HK-2 (cell line): ENCODE data around the gene VAT1L.

Source experiments
- DNase-seq: peaks from one replicate; pipeline ENCODE4 v3.0.0-alpha.2; 2018; ENCODE audit not compliant: unreplicated experiment

The VAT1L gene

DNA sequence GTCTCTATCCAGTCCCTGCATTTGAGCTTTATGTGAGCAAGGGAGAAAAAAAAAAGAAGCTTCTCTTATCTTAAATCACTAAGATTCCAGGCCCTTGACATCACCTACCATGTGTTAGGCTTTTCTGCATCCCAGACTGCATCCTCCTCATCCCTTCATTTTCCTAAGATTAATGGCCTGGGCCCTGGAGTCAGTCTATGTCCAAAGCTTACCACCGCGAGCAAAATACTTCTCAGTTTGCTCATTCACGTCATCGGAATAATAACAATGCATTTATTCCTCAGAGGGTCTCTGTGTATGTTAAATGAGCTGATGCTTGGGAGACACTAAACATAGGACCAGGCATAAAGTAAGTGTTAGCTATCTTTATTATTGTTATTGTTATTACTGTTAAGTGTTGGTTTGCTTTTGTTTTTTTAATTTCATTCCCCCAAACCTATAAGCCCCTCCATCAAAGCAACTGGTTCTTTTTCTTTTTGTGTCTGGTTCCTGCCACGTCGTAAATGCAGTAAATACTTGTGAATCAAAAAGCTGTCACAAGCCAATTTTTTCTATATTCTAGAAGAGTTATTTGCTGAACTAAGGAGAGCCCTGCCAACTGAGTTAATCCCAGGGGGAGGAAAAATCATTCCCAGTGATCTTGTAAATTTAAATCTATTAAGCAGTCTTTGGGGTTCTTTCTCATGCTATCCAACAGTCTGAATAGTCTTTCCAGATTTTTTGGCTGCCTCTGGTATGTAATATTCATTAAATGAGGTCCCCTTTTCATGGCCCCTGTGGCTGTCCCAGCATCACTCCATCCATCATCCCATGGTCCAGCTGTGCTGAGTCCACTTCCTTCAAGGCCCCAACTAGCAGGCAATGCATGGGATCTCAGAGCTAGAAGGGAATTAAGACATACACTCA is 46.5 kb downstream of the VAT1L start:
- no peak for DNase-seq

DNA sequence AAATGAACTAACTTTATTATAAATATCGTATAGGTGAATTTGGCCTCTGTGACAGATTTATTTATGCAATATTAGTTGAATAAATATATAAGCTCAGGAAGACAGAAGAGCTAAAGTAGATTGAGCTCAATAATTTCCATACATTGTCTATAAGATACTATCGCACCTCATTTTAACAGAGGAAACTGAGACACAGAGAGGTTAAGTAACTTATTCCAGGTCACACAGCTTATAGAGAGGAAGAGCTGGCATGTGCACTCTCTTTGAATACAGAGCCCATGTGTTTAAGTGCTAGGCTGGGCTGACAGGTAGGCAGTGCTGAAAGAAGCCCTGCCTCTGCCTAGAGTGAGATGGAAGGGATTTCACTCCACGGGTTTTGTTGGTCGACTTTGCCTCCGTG is 48.4 kb downstream of the VAT1L start:
- DNase-seq, result no peak

DNA sequence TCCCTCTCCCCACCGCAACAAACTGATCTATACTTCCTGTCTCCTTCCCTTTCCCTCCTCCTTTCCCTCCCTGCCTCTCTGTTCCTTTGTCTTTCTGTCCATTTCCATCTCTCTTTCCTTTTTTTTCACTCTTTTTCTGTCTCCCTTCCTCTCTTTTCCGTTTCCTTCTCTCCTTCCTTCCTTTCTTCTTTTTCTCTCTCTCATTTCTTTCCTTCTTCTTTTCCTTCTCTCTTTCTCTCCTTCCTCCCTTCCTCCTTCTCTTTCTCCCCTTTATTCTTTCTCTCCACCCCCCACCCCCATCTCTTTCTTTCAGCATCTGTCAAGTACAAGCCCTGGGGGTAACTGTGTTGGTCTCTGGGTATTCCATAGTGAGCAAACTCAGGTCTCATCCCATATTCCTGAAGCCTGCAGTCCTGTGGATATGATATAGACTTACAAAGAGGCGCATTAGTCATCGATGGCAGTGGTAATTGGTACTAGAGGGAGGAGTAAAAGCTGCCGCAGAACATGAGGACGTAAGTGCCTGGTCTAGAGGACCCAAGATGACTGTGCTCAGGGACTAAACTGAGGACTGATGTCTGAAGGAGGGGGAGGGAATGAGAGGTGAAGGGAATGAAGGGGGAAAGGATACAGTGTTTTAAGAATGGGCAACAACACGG is 50.4 kb downstream of the VAT1L start:
- no peak for DNase-seq

DNA sequence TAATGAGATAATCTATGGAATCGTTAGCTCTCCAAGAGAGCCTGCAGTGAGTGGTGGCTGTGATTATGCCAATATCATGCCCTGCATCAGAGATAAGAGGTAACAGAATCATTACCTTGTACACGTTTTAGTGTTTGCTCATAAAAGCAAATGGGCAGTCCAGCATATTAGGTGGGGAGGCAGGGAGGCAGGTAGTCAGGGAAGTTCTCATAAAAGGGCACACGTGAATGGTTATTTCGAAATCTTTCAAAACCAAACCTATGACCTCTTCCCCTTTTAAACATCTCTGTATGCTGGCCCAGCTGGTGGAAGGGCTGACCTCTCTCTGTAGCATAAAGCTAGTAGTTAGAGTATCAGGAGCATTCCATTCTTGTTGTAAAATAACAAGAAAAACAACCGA is 51.7 kb downstream of the VAT1L start:
- DNase-seq, result no peak

DNA sequence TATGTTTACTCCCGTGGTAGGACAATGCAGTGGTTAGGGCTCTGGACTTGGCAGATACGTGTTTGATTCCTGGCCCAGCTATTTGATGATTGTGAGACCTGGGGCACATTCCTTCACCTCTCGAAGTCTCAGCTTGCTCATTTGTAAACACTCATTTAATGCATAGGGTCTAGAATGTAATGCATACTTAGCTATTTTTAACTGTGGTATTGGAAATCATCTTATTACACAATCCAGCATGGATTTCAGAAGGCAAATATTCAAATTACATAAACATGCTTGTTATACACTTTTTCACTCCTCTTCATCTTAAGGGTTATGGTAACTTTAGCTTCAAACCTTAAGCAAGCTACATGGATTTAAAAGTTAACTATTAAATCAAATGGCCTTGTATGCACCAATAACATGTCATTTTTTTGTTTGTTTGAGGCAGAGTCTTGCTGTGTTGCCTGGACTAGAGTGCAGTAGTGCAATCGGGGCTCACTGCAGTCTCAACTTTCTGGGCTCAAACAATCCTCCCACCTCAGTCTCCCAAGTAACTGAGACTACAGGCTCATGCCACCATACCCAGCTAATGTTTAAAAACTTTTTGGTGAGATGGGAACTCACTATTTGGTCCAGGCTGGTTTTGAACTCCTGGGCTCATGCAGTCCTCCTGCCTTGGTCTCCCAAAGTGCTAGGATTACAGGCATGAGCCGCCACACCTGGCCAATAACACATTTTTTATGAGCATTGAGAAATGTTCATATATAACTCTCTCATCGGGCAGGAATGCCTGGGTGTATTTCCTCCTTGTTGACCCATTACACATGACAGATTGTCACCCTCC is 52.5 kb downstream of the VAT1L start:
- DNase-seq, result no peak

DNA sequence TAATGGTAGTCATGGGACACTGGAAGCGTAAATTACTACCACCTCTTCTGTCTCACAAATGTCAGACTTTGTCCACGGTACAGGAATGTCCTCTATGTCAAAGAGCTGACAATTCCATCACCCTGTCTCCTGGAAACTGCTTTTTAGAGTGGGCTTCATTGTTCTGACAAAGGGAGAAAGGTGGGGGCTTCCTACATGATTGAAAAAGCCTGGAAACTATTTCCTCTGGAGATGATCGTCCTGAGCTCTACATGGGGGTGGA is 53.1 kb downstream of the VAT1L start:
- DNase-seq, result no peak

DNA sequence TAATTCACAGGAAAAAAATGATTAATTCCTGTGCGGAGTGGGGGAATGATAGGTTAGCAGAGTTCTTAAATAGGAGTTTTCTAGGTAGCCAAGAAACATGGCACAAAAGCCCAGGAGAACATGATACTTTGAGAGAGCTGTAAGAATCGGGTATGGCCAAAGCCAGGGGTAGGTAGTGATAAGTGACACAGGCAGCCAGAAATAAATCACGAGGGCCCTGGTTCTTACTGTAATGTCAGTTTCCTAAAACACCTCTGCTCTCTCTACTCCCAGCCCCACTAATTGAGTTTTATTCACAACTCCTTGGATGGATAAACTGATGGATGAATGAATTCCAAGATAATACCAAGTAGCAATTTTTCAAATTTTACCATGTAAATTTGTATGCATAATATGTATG is 54.1 kb downstream of the VAT1L start:
- no peak for DNase-seq

DNA sequence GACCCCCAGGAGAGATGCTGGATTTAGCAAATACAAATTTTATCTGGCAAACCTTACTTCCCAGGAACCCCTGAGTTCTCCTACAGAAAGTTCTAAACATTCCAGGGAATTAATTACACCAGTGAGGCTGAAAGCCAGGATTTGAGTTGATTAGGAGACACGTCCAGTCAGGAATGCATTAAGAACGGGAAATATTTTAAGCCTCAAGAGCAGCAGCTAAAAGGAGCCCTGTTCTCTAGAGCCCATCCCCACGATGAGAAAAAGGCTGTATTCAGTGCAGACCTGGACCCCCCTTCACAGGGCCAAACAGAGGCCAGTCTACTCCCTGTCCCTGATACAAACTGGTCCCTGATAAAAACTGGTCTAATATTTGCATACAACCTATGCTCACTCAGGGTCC is 55.0 kb downstream of the VAT1L start:
- DNase-seq, result no peak

DNA sequence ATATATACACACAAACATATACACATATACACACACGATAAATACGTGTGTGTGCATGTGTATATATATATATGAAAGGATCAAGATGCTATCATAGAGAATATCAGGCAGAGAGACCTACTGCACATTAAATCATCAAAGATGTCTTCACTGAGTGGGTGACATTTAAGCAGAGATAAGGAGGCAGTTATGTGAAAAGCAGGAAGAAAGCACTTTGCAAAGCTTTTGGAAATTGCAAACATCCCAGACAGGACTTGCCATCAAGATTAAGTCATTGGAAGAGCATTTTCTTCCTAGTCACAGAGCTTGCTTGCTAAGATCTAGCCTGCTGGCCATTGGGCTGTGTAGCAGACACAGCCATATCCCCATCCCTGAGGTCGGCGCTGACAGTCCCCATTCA is 56.4 kb downstream of the VAT1L start:
- no peak for DNase-seq

DNA sequence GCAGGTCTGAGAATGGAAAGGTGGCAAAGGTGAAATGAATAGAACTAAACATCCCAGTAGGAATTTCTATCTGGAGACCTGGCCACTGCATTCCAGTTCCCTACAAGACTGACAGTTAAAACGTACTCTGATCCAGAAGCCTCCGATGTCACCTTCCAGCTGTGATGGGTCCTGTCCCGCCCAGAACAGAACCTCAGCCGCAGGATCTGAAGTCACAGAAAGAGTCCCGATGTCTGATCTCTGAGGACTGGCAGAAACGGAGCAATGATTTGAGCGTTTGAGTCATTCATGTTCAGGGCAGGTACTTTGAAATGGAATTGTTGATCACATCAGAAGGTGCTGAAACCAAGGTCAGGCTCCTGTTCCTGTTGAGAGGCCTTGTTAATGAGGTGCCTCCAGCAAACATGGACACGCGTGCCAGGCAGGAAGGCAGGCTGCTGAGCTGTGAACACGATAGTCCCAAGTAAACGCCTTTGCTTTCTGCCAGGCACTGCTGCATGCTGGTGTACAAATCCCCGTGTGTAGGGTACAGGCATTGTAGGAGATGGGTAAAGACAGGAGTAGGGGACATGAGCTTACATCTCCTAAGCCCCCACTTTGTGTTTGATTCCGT is 61.4 kb downstream of the VAT1L start:
- DNase-seq, result no peak

DNA sequence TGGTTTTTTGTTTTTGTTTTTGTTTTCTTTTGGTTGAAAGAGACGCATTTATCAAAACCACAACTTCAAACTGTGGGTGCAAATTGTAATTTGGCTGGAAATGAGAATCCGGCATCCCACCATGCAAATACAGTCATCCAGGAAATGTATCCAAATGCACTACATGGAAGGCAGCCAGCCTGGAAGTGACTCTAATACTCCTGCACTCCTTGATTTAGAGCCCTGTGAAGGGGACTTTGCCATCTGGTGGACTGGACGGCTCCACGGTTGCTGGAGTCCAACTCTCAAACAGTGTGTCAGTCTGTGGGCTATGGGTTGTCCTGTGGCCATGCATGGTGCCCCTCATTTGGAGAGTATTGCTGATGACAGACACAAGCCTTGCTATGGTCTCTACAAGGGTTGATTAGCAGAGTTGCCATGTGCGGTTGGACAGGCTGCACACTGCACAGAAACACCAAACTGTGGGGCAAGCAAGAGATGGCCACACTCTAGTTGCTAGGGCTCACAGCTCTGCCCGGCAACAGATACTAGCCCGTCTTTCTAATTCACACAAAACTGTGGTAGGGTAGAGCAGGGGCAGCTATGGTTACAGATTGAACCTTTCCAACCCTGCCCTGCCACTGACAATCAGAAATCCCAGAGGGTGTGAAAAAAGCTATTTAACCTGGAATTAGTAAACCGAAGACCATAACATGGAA is 62.4 kb downstream of the VAT1L start:
- DNase-seq, result no peak

DNA sequence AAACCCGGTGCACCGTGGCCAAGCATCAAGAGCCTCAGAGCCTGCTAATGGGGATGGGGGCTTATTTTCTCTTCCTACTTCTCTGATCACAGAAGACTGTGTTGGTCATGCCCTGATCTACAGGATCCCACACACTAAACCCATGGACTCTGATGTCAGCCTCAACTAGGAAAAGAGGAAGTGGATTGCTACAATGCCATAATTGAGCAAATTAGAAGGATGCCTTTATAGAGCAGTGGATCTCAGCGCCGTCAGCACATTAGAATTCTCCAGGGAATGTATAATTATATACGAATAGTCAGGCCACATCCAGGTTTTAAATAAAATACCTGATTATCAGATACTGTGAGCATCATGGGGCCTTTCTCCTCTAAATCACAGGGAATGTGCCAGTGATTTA is 64.8 kb downstream of the VAT1L start:
- no peak for DNase-seq

DNA sequence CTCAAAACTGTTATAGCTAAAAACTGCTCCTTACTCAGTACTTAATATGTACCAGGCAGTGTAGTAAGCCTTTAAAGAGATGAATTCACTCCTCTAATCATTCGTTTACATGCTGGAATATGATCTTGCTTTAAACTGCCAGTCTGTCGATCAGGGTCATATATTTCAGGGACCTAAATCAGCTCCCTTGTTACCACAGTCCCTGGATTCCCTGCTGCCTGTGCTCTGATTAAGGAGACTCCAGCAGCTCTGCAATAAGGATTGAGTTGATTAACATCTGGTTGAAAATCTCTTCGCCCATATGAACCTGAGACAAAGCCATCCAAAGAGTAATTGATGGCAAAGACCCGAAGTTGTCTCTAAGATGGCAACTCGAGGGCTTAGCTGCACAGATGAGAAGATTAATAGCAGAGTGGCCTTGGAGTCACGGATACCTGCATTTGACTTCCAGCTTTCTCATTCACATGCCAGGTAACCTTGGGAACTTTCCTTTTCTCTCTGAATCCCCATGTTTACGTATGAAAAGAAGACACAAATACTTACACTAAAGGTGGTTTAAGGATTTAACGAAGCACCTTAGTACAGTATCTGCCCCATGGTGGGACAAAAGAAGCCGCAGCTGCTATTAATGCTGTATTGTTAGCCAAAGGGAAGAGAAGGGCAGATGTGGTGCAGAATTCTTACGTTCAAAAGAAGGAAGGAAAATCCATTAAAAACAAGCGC is 68.2 kb downstream of the VAT1L start:
- DNase-seq, result no peak

DNA sequence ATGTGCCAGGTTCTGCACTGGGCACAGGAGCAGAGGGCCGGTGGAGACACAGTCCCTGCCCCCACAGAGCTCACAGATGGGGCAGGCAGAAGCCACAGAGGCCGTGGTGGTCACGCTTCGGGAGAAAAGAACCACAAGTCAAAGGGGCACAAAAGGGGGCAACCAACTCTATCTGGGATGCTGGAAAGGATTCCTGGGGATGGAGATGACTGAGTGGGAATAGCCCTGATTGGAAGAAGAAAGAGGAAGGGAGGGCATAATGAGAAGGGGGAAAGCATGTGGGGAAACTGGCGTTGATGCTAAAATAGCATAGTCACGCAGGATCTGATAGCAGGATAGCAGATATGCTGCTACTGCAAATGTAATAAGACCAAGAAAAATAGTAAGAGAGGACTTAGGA is 69.7 kb downstream of the VAT1L start:
- no peak for DNase-seq

DNA sequence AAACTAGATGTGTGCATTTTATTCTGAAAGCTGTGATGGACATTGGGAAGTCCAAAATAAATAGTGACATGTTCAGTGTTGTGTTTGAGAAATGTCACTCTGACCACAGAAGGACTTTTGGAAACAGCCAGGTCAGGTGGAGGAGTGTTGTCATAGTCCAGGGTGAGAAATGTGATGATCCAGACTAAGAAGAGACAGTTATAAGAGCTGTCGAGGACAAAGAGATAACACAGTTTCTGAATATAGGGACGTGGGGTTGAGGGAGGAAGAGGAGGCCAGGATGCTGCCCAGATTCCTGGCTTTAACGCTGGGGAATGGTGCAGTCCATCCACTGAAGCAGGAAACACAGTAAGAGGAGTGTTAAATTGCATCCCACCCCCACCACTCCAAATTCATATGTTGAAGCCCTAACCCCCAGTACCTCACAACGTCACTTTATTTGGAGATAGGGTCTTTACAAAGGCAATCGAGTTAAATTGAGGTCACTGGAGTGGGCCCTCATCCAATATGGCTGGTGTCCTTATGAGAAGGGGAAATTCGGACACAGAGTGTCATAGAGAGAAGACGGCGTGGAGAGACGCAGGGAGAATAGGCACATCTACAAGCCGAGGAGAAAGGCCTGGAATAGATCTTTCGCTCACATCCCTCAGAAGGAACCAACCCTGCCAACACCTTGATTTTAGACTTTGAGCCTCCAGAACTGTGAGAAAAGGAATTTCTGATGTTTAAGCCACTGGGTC is 71.3 kb downstream of the VAT1L start:
- no peak for DNase-seq

DNA sequence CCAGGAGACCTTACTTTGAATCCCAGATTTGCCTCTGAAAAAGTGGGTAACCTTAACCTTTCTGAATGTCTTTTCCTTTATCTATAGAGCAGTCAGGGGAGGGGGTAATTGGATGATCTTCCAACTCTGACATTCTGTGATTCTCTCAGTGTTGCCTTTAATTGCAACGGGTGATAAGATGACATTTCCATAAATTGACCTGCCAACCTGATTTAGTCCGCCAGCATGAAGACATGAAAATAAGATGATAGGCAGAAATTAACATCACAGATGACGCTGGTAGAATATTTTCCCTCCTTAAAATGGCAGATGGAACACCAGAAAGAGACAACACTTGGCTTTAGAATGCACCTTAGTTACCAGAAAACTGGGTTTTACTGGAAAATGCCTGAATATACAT is 72.6 kb downstream of the VAT1L start:
- DNase-seq, result no peak

DNA sequence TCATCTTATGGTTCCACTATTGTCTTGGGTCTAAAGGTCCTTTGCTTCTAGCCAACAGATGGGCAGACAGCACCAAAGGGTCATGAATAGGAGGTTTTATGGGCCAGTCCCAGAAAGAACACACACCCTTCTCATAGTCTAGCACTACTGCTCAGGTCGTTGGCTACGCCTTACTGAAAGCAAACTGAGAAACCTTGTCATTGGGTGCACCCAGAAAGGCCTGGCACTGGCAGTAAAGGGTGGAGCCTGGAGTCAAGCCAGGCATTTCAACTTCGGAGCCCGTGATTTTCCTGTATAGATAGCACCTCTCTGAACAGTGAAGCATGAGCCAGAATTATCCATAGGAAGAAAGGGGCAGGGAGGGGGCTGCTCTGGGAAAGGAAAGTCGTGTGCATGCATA is 74.9 kb downstream of the VAT1L start:
- DNase-seq, result no peak

DNA sequence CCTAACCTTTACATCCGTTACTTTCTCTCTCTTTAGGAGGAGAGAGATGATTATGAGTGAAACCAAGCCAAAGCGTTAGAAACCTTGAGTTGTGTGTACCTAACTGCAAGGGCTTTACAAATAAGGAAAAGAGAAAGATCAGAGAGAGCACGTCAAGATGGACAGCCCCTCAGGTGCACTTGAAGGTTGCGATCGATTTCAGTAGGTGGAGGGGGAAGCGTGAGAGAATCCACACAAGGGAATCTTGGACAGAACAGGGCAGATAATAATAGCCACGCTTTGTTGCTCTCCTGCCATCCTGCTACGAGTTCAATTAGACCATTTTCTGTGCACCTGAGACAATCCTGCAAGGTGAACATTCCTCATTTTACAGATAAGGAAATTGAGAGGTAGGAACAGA is 78.4 kb downstream of the VAT1L start:
- DNase-seq, result no peak

DNA sequence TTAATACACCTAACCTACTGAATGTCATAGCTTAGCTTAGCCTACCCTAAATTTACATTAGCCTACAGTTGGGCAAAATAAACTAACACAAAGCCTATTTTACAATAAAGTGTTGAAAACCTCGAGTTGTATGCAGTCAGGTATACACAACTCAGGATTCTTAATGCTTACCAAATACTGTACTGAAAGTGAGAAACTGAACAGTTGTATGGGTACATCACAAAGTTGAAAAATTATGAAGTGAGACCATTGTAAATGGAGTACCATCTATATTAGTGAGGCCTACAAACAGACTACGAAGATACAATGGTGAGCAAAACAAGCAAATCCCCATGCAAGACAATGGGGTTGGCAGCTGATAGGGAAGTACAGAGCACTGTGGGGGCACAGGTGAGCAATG is 79.7 kb downstream of the VAT1L start:
- no peak for DNase-seq

DNA sequence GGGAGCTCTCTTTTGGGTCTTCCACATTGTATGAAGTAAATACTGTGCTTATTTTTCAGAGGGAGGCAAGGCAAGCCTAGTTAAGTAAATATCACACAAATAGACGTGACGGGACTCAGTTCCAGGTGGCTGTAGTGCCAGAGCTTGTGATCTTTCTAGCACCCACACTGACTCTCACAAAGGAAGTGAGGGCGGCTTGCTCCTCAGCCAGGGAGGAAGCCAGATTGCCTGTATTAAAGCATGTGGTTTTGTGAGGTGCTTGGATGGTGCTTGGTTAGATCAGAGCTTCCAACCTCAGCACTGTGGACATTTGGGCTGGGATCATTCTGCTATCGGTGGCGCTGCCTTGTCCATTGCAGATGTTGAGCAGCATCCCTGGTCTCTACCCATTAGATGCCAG is 80.1 kb downstream of the VAT1L start:
- no peak for DNase-seq
